ENCODE data around the gene GNA15.
A peak's percentile ranks its signal among the peaks of the same experiment; 100 is the strongest.
"Not testable (repeated sequence)": the region's sequence is repeated elsewhere in the genome, so short reads cannot be mapped to it uniquely, and the experiment has no call there.

The GNA15 gene

DNA sequence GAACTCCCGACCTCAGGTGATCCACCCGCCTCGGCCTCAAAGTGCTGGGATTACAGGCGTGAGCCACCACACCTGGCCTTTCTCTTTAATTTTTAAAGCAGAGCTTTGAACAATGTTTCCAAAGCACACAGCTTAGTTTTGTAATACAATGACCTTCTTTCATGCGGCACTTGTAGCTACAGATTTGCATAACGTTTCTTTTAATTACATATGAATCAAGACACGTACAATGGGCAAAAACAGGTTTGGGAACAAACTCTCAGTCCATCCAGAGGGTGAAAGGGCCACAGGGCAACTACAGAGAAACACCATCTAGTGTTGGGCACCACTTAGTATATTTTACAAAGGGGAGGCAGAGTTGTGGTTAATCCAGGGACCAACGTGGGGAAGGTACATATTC is 23.7 kb downstream of the GNA15 start:
- WGBS (ENCODE audit: insufficient coverage, insufficient read length): no CpG with 5 or more reads among the region's 8 CpGs
- Histone ChIP-seq H3K27me3 (ENCODE audit: control insufficient read depth, insufficient read depth, low read length) (no peaks in the 10 kb centered on the region), H3K9me3 (ENCODE audit: control insufficient read depth, insufficient read depth, low read length) (no peaks in the 10 kb centered on the region), H3K4me3 (ENCODE audit: low read length) (no peak overlapping the region), H3K4me1 (ENCODE audit: control insufficient read depth, insufficient read depth, low read length) (peaks cover 1% of the 10 kb centered on the region; the same call in 1 of the 2 replicates), H3K27ac (ENCODE audit: low read length) (no peak overlapping the region), H3K36me3 (ENCODE audit: control insufficient read depth, insufficient read depth, low read length) (no peaks in the 10 kb centered on the region)
- no peak for DNase-seq (ENCODE audit: low read depth, low spot score)

DNA sequence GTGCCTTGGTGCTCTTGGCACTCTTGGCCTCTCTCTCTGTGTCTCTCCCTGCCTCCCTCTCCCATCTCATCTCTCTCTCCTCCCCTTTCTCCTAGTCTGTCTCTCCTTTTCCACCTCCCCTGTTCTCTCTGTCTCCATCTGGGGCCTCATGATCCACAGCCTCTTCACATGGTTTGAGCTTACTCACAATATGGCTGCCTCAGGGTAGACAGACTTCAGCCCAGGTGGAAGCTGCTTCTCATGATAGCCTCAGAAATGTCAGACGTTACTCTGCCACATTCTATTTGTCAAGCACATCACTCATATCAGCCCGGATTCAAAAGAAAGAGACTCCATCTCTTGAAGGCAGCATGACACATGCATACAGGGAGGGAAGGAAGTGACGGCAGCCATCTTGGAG is 24.4 kb downstream of the GNA15 start:
- no peaks in the 10 kb centered on the region for H3K36me3 ChIP-seq (ENCODE audit: control insufficient read depth, insufficient read depth, low read length)
- H3K9me3 ChIP-seq (ENCODE audit: control insufficient read depth, insufficient read depth, low read length): no peaks in the 10 kb centered on the region
- no CpG with 5 or more reads among the region's 3 CpGs for WGBS (ENCODE audit: insufficient coverage, insufficient read length)
- H3K4me3 ChIP-seq (ENCODE audit: low read length): no peak overlapping the region
- no peaks in the 10 kb centered on the region for H3K27me3 ChIP-seq (ENCODE audit: control insufficient read depth, insufficient read depth, low read length)
- H3K27ac ChIP-seq (ENCODE audit: low read length): no peak overlapping the region
- DNase-seq (ENCODE audit: low read depth, low spot score): no peak
- peaks cover 1% of the 10 kb centered on the region; the same call in 1 of the 2 replicates for H3K4me1 ChIP-seq (ENCODE audit: control insufficient read depth, insufficient read depth, low read length)

GRCh38 chr19:3161453-3161852 is 25.6 kb downstream of the GNA15 start:
- no peaks in the 10 kb centered on the region for H3K36me3 ChIP-seq (ENCODE audit: control insufficient read depth, insufficient read depth, low read length)
- H3K4me3 ChIP-seq (ENCODE audit: low read length): no peak overlapping the region
- H3K27me3 ChIP-seq (ENCODE audit: control insufficient read depth, insufficient read depth, low read length): no peaks in the 10 kb centered on the region
- no CpG with 5 or more reads among the region's 4 CpGs for WGBS (ENCODE audit: insufficient coverage, insufficient read length)
- no peaks in the 10 kb centered on the region for H3K9me3 ChIP-seq (ENCODE audit: control insufficient read depth, insufficient read depth, low read length)
- H3K27ac ChIP-seq (ENCODE audit: low read length): no peak overlapping the region
- H3K4me1 ChIP-seq (ENCODE audit: control insufficient read depth, insufficient read depth, low read length): no peaks in the 10 kb centered on the region; the same call in 1 of the 2 replicates
- no peak for DNase-seq (ENCODE audit: low read depth, low spot score)

DNA sequence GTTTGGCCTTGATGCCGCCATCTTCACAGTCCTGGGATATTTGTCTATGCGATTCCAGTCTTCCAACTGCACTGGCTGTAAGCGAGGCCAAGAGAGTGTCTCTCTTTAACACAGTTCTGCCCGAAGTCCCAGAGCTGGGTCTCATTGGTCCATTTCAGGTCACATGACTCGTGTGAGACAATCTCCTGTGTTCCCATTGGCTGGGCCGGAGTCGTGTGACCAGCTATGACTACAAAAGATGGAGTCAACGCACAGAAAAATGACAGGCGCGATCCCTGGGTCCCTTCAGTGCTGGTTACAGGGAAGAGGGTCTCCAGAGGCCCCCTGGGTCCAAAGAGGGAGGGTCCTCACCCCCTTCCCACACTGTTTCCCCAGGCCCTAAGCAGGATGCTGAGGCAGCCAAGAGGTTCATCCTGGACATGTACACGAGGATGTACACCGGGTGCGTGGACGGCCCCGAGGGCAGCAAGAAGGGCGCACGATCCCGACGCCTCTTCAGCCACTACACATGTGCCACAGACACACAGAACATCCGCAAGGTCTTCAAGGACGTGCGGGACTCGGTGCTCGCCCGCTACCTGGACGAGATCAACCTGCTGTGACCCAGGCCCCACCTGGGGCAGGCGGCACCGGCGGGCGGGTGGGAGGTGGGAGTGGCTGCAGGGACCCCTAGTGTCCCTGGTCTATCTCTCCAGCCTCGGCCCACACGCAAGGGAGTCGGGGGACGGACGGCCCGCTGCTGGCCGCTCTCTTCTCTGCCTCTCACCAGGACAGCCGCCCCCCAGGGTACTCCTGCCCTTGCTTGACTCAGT is 26.8 kb downstream of the GNA15 start:
- Histone ChIP-seq H3K9me3 (ENCODE audit: control insufficient read depth, insufficient read depth, low read length) (no peaks in the 10 kb centered on the region), H3K4me3 (ENCODE audit: low read length) (no peak overlapping the region), H3K27ac (ENCODE audit: low read length) (no peak overlapping the region), H3K27me3 (ENCODE audit: control insufficient read depth, insufficient read depth, low read length) (no peaks in the 10 kb centered on the region), H3K4me1 (ENCODE audit: control insufficient read depth, insufficient read depth, low read length) (no peaks in the 10 kb centered on the region; the same call in 1 of the 2 replicates), H3K36me3 (ENCODE audit: control insufficient read depth, insufficient read depth, low read length) (no peaks in the 10 kb centered on the region)
- no peak for DNase-seq (ENCODE audit: low read depth, low spot score)
- no CpG with 5 or more reads among the region's 38 CpGs for WGBS (ENCODE audit: insufficient coverage, insufficient read length)

- DNase-seq (ENCODE audit: low read depth, low spot score): peak; percentile 82
- no peaks in the 10 kb centered on the region; the same call in 1 of the 2 replicates for H3K4me1 ChIP-seq (ENCODE audit: control insufficient read depth, insufficient read depth, low read length)
- no peaks in the 10 kb centered on the region for H3K27me3 ChIP-seq (ENCODE audit: control insufficient read depth, insufficient read depth, low read length)
- no CpG with 5 or more reads among the region's 27 CpGs for WGBS (ENCODE audit: insufficient coverage, insufficient read length)
- peak overlapping the region; percentile 9; the same call in 1 of the 2 replicates for H3K4me3 ChIP-seq (ENCODE audit: low read length)
- H3K9me3 ChIP-seq (ENCODE audit: control insufficient read depth, insufficient read depth, low read length): no peaks in the 10 kb centered on the region
- no peaks in the 10 kb centered on the region for H3K36me3 ChIP-seq (ENCODE audit: control insufficient read depth, insufficient read depth, low read length)
- no peak overlapping the region for H3K27ac ChIP-seq (ENCODE audit: low read length)
Observed at GRCh38 chr19:3163230-3163886, 27.5 kb downstream of the GNA15 start.

GRCh38 chr19:3163943-3164342 is 28.1 kb downstream of the GNA15 start:
- DNase-seq (ENCODE audit: low read depth, low spot score): no peak
- Histone ChIP-seq H3K36me3 (ENCODE audit: control insufficient read depth, insufficient read depth, low read length) (no peaks in the 10 kb centered on the region), H3K27ac (ENCODE audit: low read length) (no peak overlapping the region), H3K27me3 (ENCODE audit: control insufficient read depth, insufficient read depth, low read length) (no peaks in the 10 kb centered on the region), H3K4me3 (ENCODE audit: low read length) (no peak overlapping the region), H3K9me3 (ENCODE audit: control insufficient read depth, insufficient read depth, low read length) (no peaks in the 10 kb centered on the region), H3K4me1 (ENCODE audit: control insufficient read depth, insufficient read depth, low read length) (no peaks in the 10 kb centered on the region; the same call in 1 of the 2 replicates)
- WGBS (ENCODE audit: insufficient coverage, insufficient read length): no CpG with 5 or more reads among the region's 7 CpGs

DNA sequence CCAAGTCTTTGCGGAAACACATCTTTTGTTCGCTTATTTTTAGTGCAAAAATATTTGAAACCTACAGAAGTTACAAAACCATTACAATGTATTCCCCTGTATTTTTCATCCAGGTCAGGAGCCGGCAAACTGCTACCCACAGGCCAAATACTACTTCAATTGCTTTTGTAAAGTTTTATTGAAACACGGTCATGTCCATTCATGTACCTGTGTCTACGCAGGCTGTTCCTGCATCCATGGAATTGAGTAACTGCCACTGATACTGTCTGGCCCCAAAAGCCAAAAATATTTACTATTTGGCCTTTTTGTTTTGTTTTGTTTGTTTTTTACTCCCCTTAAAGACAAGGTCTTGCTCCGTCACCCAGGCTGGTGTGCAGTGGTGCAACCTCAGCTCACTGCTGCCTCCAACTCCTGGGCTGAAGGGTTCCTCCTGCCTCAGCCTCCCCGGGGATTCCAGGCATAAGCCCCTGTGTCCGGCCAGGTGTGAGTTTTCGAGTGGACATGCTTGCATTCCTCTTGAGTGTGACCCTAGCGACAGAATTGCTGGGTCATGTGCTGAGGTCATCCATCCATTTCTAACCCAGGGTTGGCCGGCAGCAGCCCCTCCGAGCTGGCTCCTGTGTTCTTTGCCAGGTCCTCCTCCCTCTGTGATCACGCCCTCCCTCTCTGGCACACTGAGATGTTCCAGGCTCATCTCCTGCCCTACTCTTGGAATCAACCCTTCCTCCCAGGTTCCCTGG is 31.9 kb downstream of the GNA15 start:
- no peaks in the 10 kb centered on the region; the same call in 1 of the 2 replicates for H3K4me1 ChIP-seq (ENCODE audit: control insufficient read depth, insufficient read depth, low read length)
- DNase-seq (ENCODE audit: low read depth, low spot score): no peak
- H3K4me3 ChIP-seq (ENCODE audit: low read length): no peak overlapping the region
- H3K36me3 ChIP-seq (ENCODE audit: control insufficient read depth, insufficient read depth, low read length): no peaks in the 10 kb centered on the region
- H3K27ac ChIP-seq (ENCODE audit: low read length): no peak overlapping the region
- H3K9me3 ChIP-seq (ENCODE audit: control insufficient read depth, insufficient read depth, low read length): no peaks in the 10 kb centered on the region
- no peaks in the 10 kb centered on the region for H3K27me3 ChIP-seq (ENCODE audit: control insufficient read depth, insufficient read depth, low read length)
- no CpG with 5 or more reads among the region's 13 CpGs for WGBS (ENCODE audit: insufficient coverage, insufficient read length)

DNA sequence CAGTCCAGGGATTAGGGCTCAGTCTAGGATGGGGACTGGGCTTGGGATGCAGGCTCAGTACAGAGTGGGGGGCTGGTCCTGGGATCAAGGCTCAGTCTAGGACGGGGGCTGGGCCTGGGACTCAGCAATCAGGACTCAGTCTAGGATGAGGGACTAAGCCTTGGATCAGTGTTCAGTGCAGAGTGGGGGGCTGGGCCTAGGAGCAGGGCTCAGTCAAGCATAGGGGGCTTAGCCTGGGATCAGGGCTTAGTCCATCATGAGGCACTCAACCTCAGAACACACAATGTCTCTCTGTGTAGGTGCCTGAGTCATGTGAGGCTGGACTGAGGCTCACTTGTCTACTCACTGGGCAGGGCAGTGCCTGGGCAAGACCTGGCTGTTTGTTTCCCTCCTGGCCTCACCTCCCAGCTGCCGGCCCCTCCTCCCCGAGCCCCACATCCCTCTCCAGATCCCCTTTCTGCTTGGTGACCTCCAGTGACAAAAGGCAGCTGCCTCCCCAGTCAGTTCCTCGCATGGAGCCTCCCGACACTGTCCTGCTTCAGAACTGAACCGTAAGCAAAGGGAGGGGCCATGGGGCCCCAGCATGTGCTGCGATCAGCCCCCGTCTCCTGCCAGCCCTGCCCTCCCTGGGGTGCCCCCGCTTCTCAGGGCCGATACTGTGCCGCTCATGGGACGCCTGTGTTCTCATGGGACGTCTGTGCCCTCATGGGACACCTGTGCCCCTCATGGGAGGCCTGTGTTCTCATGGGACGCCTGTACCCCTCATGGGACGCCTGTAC is 36.2 kb downstream of the GNA15 start:
- no CpG with 5 or more reads among the region's 15 CpGs for WGBS (ENCODE audit: insufficient coverage, insufficient read length)
- no peak for DNase-seq (ENCODE audit: low read depth, low spot score)
- Histone ChIP-seq H3K36me3 (ENCODE audit: control insufficient read depth, insufficient read depth, low read length) (no peaks in the 10 kb centered on the region), H3K4me1 (ENCODE audit: control insufficient read depth, insufficient read depth, low read length) (no peaks in the 10 kb centered on the region; the same call in 1 of the 2 replicates), H3K27me3 (ENCODE audit: control insufficient read depth, insufficient read depth, low read length) (no peaks in the 10 kb centered on the region), H3K9me3 (ENCODE audit: control insufficient read depth, insufficient read depth, low read length) (no peaks in the 10 kb centered on the region), H3K27ac (ENCODE audit: low read length) (no peak overlapping the region), H3K4me3 (ENCODE audit: low read length) (no peak overlapping the region)

DNA sequence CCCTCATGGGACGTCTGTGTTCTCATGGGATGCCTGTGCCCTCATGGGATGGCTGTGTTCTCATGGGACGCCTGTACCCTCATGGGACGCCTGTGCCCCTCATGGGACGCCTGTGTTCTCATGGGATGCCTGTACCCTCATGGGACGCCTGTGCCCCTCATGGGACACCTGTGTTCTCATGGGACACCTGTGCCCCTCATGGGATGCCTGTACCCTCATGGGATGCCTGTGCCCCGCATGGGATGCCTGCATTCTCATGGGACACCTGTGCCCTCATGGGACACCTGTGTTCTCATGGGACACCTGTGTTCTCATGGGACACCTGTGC is 36.8 kb downstream of the GNA15 start:
- not testable (repeated sequence) for H3K4me1 ChIP-seq (ENCODE audit: control insufficient read depth, insufficient read depth, low read length); H3K27ac ChIP-seq (ENCODE audit: low read length); H3K4me3 ChIP-seq (ENCODE audit: low read length); H3K9me3 ChIP-seq (ENCODE audit: control insufficient read depth, insufficient read depth, low read length); DNase-seq (ENCODE audit: low read depth, low spot score); H3K27me3 ChIP-seq (ENCODE audit: control insufficient read depth, insufficient read depth, low read length); H3K36me3 ChIP-seq (ENCODE audit: control insufficient read depth, insufficient read depth, low read length)
- WGBS (ENCODE audit: insufficient coverage, insufficient read length): no CpG with 5 or more reads among the region's 6 CpGs

Measured in iPS DF 6.9 (cell line).